Lower lobe of right lung (tissue), 2 donors: ENCODE data around the gene CHST3. TPM values are rescaled to one million over a fixed set of nuclear protein-coding genes. Genes with fewer than 3 reads are reported as not detected.
"Not testable (repeated sequence)": the region's sequence is repeated elsewhere in the genome, so short reads cannot be mapped to it uniquely, and the experiment has no call there.

Experiments used
- ATAC-seq, 2 donors: fragments of 200-7000 bp; cut with Tn5 transposase; one replicate each; pipeline ENCODE4 v1.9.1; 2020 to 2022; ENCODE audit warnings: mild to moderate bottlenecking in 2 of 2, moderate library complexity in 2 of 2
- DNase-seq: peaks from one replicate; pipeline ENCODE4 v3.0.0-alpha.2; 2020
- H3K27ac ChIP-seq: fragments of 200-600 bp; one replicate; pipeline ENCODE4 v1.8.0; 2022
- H3K27me3 ChIP-seq: fragments of 200-600 bp; one replicate; pipeline ENCODE4 v1.8.0; 2022; ENCODE audit warnings: low read depth
- H3K36me3 ChIP-seq: fragments of 200-600 bp; one replicate; pipeline ENCODE4 v1.8.0; 2022; ENCODE audit warnings: mild to moderate bottlenecking
- H3K4me1 ChIP-seq: fragments of 200-600 bp; one replicate; pipeline ENCODE4 v1.8.0; 2022
- H3K4me3 ChIP-seq: fragments of 200-600 bp; one replicate; pipeline ENCODE4 v1.8.0; 2022; ENCODE audit warnings: mild to moderate bottlenecking
- H3K9me3 ChIP-seq: fragments of 200-600 bp; one replicate; pipeline ENCODE4 v1.8.0; 2022
- CTCF ChIP-seq: fragments of 200-600 bp; IDR thresholded peaks from one replicate; pipeline ENCODE4 v1.8.0; 2022; ENCODE audit warnings: antibody characterized with exemption, mild to moderate bottlenecking
- intact Hi-C: fragments of 100-400 bp; cut with DNase I; formaldehyde crosslinking; loops from one replicate; pipeline ENCODE4 v1.11.0; 2022
- total RNA-seq: library from RNA; stranded (reverse); fragmentation: NEBNext Ultra II Directional; extraction: Animal tissue kit (Norgen Biotek cat#: 25700); gene quantifications from one replicate; pipeline ENCODE4 v1.2.1, GENCODE V29; 2021
- donor health status: DM: no; HTN: yes; CAD: no; lungs with severe emphysema.

The CHST3 gene
- total RNA-seq, 1 donor from 2014 or later: 12.0 TPM

GRCh38 chr10:71975087-71975870 is 11.1 kb downstream of the CHST3 start:
- Histone ChIP-seq H3K9me3 (no peaks in the 10 kb centered on the region), H3K4me1 (peaks cover 79% of the 10 kb centered on the region), H3K27ac (peak overlapping the region; percentile 63), H3K36me3 (no peaks in the 10 kb centered on the region), H3K27me3 (no peaks in the 10 kb centered on the region), H3K4me3 (no peak overlapping the region)
- ATAC-seq: peak; percentile 4 to 22
- TF ChIP-seq CTCF: no peak
- intact Hi-C loops: no loop called here
- no peak for DNase-seq

GRCh38 chr10:71975871-71976725 is 11.9 kb downstream of the CHST3 start:
- intact Hi-C loops: no loop called here
- no peaks in the 10 kb centered on the region for H3K36me3 ChIP-seq
- peaks cover 79% of the 10 kb centered on the region for H3K4me1 ChIP-seq
- no peak overlapping the region for H3K4me3 ChIP-seq
- TF ChIP-seq CTCF: no peak
- H3K9me3 ChIP-seq: no peaks in the 10 kb centered on the region
- ATAC-seq (peak; percentile 27 to 40), DNase-seq (no peak)
- H3K27ac ChIP-seq: peak overlapping the region; percentile 63
- no peaks in the 10 kb centered on the region for H3K27me3 ChIP-seq

DNA sequence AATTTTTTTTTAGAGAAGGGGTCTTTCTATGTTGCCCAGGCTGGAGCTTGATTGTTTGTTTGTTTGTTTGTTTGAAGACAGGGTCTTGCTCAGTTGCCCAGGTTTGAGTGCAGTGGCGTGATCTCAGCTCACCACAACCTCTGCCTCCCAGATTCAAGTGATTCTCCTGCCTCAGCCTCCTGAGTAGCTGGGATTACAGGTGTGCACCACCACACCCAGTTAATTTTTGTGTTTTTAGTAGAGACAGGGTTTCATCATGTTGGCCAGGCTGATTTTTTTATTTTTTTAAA is 13.4 kb downstream of the CHST3 start:
- H3K36me3 ChIP-seq, ATAC-seq, DNase-seq, intact Hi-C loops, H3K4me3 ChIP-seq, H3K9me3 ChIP-seq, H3K27ac ChIP-seq, H3K27me3 ChIP-seq: not testable (repeated sequence)
- H3K4me1 ChIP-seq: peaks cover 83% of the 10 kb centered on the region

DNA sequence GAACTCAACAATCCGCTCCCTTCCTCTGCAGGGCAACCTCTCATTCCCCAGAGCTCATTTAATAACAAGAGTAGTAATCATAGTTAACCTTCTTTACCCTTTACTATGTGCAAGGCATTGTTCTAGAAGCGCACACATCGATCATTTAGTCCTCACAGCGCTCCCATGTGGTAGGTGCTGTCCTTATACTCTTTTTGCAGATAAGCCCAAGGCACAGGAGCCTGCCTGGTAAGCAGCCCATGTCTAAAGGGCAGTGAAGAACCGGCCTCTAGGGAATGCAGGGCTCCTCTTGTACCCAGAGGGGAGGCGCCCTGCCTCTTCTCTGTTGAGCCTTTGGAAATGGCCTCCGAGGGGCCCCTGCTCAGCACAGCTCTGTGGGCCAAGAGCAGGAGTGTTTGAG is 14.3 kb downstream of the CHST3 start:
- intact Hi-C loops: no loop called here
- ATAC-seq (no peak), DNase-seq (no peak)
- H3K27ac ChIP-seq: no peak overlapping the region
- H3K4me3 ChIP-seq: no peak overlapping the region
- H3K4me1 ChIP-seq: peaks cover 86% of the 10 kb centered on the region
- H3K27me3 ChIP-seq: no peaks in the 10 kb centered on the region
- H3K36me3 ChIP-seq: no peaks in the 10 kb centered on the region
- TF ChIP-seq CTCF: no peak
- no peaks in the 10 kb centered on the region for H3K9me3 ChIP-seq

DNA sequence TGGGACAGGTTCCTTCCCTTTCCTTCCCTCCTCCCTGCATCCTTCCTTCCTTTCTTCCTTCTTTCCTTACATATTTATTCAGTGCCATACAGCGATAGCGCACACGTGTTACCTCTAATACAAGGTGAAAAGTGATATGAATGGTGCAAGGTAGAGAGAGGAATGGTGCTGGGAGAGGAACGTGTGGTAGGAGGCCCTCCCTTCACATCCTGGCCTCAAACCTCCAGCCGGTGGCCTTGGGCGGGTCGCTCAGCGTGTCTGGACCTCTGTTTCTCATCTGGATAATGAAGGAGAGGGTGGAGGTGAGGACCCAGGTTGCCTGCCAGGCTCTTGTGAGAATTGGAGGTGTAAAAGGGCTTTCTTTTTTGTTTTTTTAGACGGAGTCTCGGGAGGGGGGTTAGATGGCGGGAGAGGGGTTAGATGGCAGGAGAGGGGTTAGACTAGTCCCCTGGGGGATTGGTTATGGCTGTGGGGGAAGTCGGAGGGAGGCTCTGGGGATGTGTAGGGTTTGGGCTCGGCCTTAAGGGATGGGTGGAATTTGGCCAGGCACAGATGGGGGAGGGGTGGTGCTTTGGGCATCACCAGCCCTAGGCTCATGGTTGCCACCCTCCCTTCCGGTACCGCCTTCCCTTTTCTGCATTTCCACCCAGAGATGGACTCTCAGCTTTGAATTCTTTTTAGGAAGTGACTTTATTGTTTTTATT is 14.9 kb downstream of the CHST3 start:
- H3K4me1 ChIP-seq: peaks cover 87% of the 10 kb centered on the region
- no peak overlapping the region for H3K4me3 ChIP-seq
- H3K36me3 ChIP-seq: no peaks in the 10 kb centered on the region
- intact Hi-C loops: no loop called here
- H3K27me3 ChIP-seq: no peaks in the 10 kb centered on the region
- DNase-seq (no peak), ATAC-seq (no peak)
- H3K9me3 ChIP-seq: no peaks in the 10 kb centered on the region
- TF ChIP-seq CTCF: no peak
- no peak overlapping the region for H3K27ac ChIP-seq
